Small intestine (tissue), 7 donors: ENCODE measurements around the gene OR2A25. TPM values are rescaled to one million over a fixed set of nuclear protein-coding genes. Genes with fewer than 3 reads are reported as not detected.
"Not testable (repeated sequence)": the region's sequence is repeated elsewhere in the genome, so short reads cannot be mapped to it uniquely, and the experiment has no call there.

ENCODE experiments used
- DNase-seq, 2 donors: peaks; one replicate each; pipeline versions ENCODE4 v3.0.0 to v3.0.0-alpha.2; 2013
- FAIRE-seq: peaks from 2 replicates; lab custom pipeline; 2012; peaks lifted over from hg19 to GRCh38; lab: Jason Lieb, UNC
- H3K27ac ChIP-seq, 3 donors: one replicate each; pipeline ENCODE4 v1.5.1; 2013; ENCODE audit warnings: low read length in 2 of 3, mild to moderate bottlenecking in 2 of 3, control low read depth in 1 of 3, inconsistent platforms in 1 of 3, low read depth in 1 of 3, moderate library complexity in 1 of 3
- H3K27me3 ChIP-seq, 3 donors: one replicate each; pipeline ENCODE4 v1.6.1; 2013; ENCODE audit warnings: low read length in 3 of 3, inconsistent platforms in 1 of 3; ENCODE audit not compliant: control insufficient read depth in 3 of 3, insufficient read depth in 3 of 3
- H3K36me3 ChIP-seq, 3 donors: one replicate each; pipeline ENCODE4 v1.6.1; 2013; ENCODE audit warnings: low read length in 3 of 3, inconsistent platforms in 1 of 3, low read depth in 1 of 3, mild to moderate bottlenecking in 1 of 3, moderate library complexity in 1 of 3; ENCODE audit not compliant: control insufficient read depth in 3 of 3, insufficient read depth in 2 of 3
- H3K4me1 ChIP-seq, 3 donors: one replicate each; pipeline ENCODE4 v1.6.1; 2013; ENCODE audit warnings: low read length in 2 of 3, inconsistent platforms in 1 of 3, low read depth in 1 of 3, mild to moderate bottlenecking in 1 of 3, moderate library complexity in 1 of 3; ENCODE audit not compliant: control insufficient read depth in 3 of 3, insufficient read depth in 2 of 3
- H3K4me3 ChIP-seq, 3 donors: one replicate each; pipeline ENCODE4 v1.5.1; 2013; ENCODE audit warnings: low read length in 3 of 3, control low read depth in 1 of 3, inconsistent platforms in 1 of 3, low read depth in 1 of 3, mild to moderate bottlenecking in 1 of 3, moderate library complexity in 1 of 3
- H3K9me3 ChIP-seq, 2 donors: one replicate each; pipeline ENCODE4 v1.6.1; 2013; ENCODE audit warnings: low read depth in 1 of 2, low read length in 1 of 2; ENCODE audit not compliant: control insufficient read depth in 2 of 2, insufficient read depth in 1 of 2
- WGBS, 3 donors: extraction: QIAGEN DNeasy Blood & Tissue Kit; methylation state at CpG; one replicate each; pipeline ENCODE4 v1.1.7; 2013; 5-methylcytosine and 5-hydroxymethylcytosine counted together
- polyA plus RNA-seq, 4 donors: library from polyadenylated mRNA; stranded (reverse) in 3 of 4; unstranded in 1 of 4; fragments of 200-250 nt in 3 of 4; fragments of 120-200 nt in 1 of 4; gene quantifications; one replicate each; pipeline versions ENCODE4 v1.2.1 to v1.2.3, GENCODE V29; 2013
- donor health status: healthy with polysubstance abuse.
- donor health status: control.
- donor health status: control.
- donor health status: Bipolar disorder and iron deficiency.
- donor health status: healthy.

The OR2A25 gene
- polyA plus RNA-seq, 4 donors, result 0.03 TPM; not detected in 3

- Histone ChIP-seq H3K27ac (no peak overlapping the region), H3K9me3 (no peaks in the 10 kb centered on the region), H3K4me3 (no peak overlapping the region), H3K27me3 (peaks cover 0 to 4% (median 0%) of the 10 kb centered on the region in 3 donors), H3K36me3 (no peaks in the 10 kb centered on the region), H3K4me1 (no peaks in the 10 kb centered on the region)
- DNase-seq (no peak), FAIRE-seq (no peak)
- WGBS, 3 donors, result 43 to 79% (median 54%) methylated on average over 2 of the region's 2 CpGs
Measured at GRCh38 chr7:144049491-144049890, 20.1 kb upstream of the OR2A25 start.

- FAIRE-seq (no peak), DNase-seq (no peak)
- Histone ChIP-seq H3K4me3 (no peak overlapping the region), H3K4me1 (no peaks in the 10 kb centered on the region), H3K9me3 (no peaks in the 10 kb centered on the region), H3K27me3 (peaks cover 0 to 4% (median 0%) of the 10 kb centered on the region in 3 donors), H3K36me3 (no peaks in the 10 kb centered on the region), H3K27ac (no peak overlapping the region)
- WGBS, 3 donors, result 28 to 63% (median 37%) methylated on average over 3 of the region's 3 CpGs
Measured at GRCh38 chr7:144050093-144050492, 19.5 kb upstream of the OR2A25 start.

GRCh38 chr7:144050884-144051283 is 18.7 kb upstream of the OR2A25 start:
- not testable (repeated sequence) for FAIRE-seq, DNase-seq, H3K27me3 ChIP-seq, H3K4me3 ChIP-seq, H3K4me1 ChIP-seq, H3K9me3 ChIP-seq, H3K36me3 ChIP-seq, H3K27ac ChIP-seq
- WGBS, 3 donors, result 86 to 93% (median 88%) methylated on average over 8 of the region's 8 CpGs

GRCh38 chr7:144057954-144058353 is 11.7 kb upstream of the OR2A25 start:
- FAIRE-seq (no peak), DNase-seq (no peak)
- Histone ChIP-seq H3K4me3 (no peak overlapping the region), H3K27ac (no peak overlapping the region), H3K4me1 (no peaks in the 10 kb centered on the region), H3K9me3 (peaks cover 0 to 2% of the 10 kb centered on the region in 2 donors), H3K27me3 (no peaks in the 10 kb centered on the region), H3K36me3 (no peaks in the 10 kb centered on the region)
- WGBS, 3 donors, result 52 to 70% (median 56%) methylated on average over 3 of the region's 3 CpGs

- 27 to 53% (median 43%) methylated on average over 3 of the region's 3 CpGs for WGBS, 3 donors
- Histone ChIP-seq H3K36me3 (no peaks in the 10 kb centered on the region), H3K4me3 (no peak overlapping the region), H3K27me3 (no peaks in the 10 kb centered on the region), H3K4me1 (no peaks in the 10 kb centered on the region), H3K27ac (no peak overlapping the region), H3K9me3 (peaks cover 0 to 2% of the 10 kb centered on the region in 2 donors)
- no peak for FAIRE-seq
- DNase-seq, result no peak
Measured at GRCh38 chr7:144063710-144064109, 5.9 kb upstream of the OR2A25 start.

GRCh38 chr7:144069953-144070352 is 342 bp downstream of the OR2A25 start:
- no peak for DNase-seq
- no peak overlapping the region for H3K4me3 ChIP-seq
- 64 to 76% (median 66%) methylated on average over 2 of the region's 2 CpGs for WGBS, 3 donors
- no peaks in the 10 kb centered on the region for H3K36me3 ChIP-seq
- no peaks in the 10 kb centered on the region for H3K27me3 ChIP-seq
- no peaks in the 10 kb centered on the region for H3K4me1 ChIP-seq
- no peak for FAIRE-seq
- H3K9me3 ChIP-seq, result no peaks in the 10 kb centered on the region
- H3K27ac ChIP-seq, result no peak overlapping the region

GRCh38 chr7:144074374-144074773 is 4.8 kb downstream of the OR2A25 start:
- H3K27me3 ChIP-seq, result no peaks in the 10 kb centered on the region
- FAIRE-seq, result no peak
- DNase-seq, result no peak
- no peaks in the 10 kb centered on the region for H3K9me3 ChIP-seq
- no peaks in the 10 kb centered on the region for H3K36me3 ChIP-seq
- whole genome bisulfite sequencing, 3 donors, result 89 to 93% (median 90%) methylated on average over 8 of the region's 8 CpGs
- no peak overlapping the region for H3K4me3 ChIP-seq
- H3K27ac ChIP-seq, result no peak overlapping the region
- no peaks in the 10 kb centered on the region for H3K4me1 ChIP-seq

- Histone ChIP-seq H3K4me3 (no peak within 1 kb of the TSS), H3K27me3 (peaks cover 0 to 3% (median 0%) of the 10 kb centered on the region in 3 donors), H3K36me3 (no peaks in the 10 kb centered on the region), H3K9me3 (no peaks in the 10 kb centered on the region), H3K4me1 (no peaks in the 10 kb centered on the region), H3K27ac (no peak within 1 kb of the TSS)
- 80 to 90% (median 90%) methylated on average over 2 of the region's 2 CpGs for whole genome bisulfite sequencing, 3 donors
- FAIRE-seq (no peak), DNase-seq (no peak)
Measured at GRCh38 chr7:144085978-144086377, 16.4 kb downstream of the OR2A25 start, which contains the start of gene OR2A12. TSS of gene OR2A12 (plus strand) at chr7:144086278. CDS start at chr7:144095108, 8,830 bp downstream.

GRCh38 chr7:144086730-144087129 is 17.1 kb downstream of the OR2A25 start:
- WGBS, 3 donors, result 62 to 74% (median 69%) methylated on average over 4 of the region's 4 CpGs
- DNase-seq (no peak), FAIRE-seq (no peak)
- H3K9me3 ChIP-seq, result no peaks in the 10 kb centered on the region
- no peaks in the 10 kb centered on the region for H3K36me3 ChIP-seq
- no peak overlapping the region for H3K4me3 ChIP-seq
- H3K27me3 ChIP-seq, result peaks cover 0 to 3% (median 0%) of the 10 kb centered on the region in 3 donors
- H3K4me1 ChIP-seq, result no peaks in the 10 kb centered on the region
- no peak overlapping the region for H3K27ac ChIP-seq
